HepG2 (cell line): ENCODE results near the gene HPDL. TPM values are rescaled to one million over a fixed set of nuclear protein-coding genes. Genes with fewer than 3 reads are reported as not detected.
A peak's percentile ranks its signal among the peaks of the same experiment; 100 is the strongest.

Experiments
- CHD2 ChIP-seq: IDR thresholded peaks from 2 replicates; pipeline ENCODE4 v1.6.1; 2011; ENCODE audit warnings: low read depth, low read length, improper control_type of control experiment
- CREB1 ChIP-seq, 2 experiments: fragments of 450-650 bp in 1 of 2; IDR thresholded peaks; 2 replicates each; pipeline ENCODE4 v1.6.1; 2016 to 2017; ENCODE audit warnings: control low read depth in 1 of 2, mild to moderate bottlenecking in 1 of 2, missing compliant biosample characterization in 1 of 2, missing genetic modification characterization in 1 of 2
- DDIT3 ChIP-seq: sonication (generic); formaldehyde crosslinking; IDR thresholded peaks from 2 replicates; pipeline ENCODE4 v1.4.0; 2020; ENCODE audit warnings: mild to moderate bottlenecking, missing genetic modification reagents
- EP300 ChIP-seq, 3 experiments: sonication (generic) in 1 of 3; formaldehyde crosslinking in 1 of 3; IDR thresholded peaks; 2 replicates each; pipeline versions ENCODE4 v1.5.1 to v1.6.1; 2011 to 2020; ENCODE audit warnings: low read depth in 2 of 3, low read length in 2 of 3, borderline replicate concordance in 1 of 3, improper control_type of control experiment in 1 of 3, mild to moderate bottlenecking in 1 of 3, missing genetic modification reagents in 1 of 3, moderate library complexity in 1 of 3
- FOXA3 ChIP-seq: IDR thresholded peaks from 2 replicates; pipeline ENCODE4 v1.6.1; 2016; ENCODE audit warnings: missing genetic modification reagents, missing compliant biosample characterization
- HNF1A ChIP-seq, 2 experiments: sonication (generic) in 1 of 2; formaldehyde crosslinking in 1 of 2; IDR thresholded peaks; 2 replicates each; pipeline versions ENCODE4 v1.4.0 to v1.6.1; 2016 to 2020; ENCODE audit warnings: borderline replicate concordance in 1 of 2, low read depth in 1 of 2, mild to moderate bottlenecking in 1 of 2, missing genetic modification reagents in 1 of 2
- MXI1 ChIP-seq: IDR thresholded peaks from 3 replicates; pipeline ENCODE4 v1.6.1; 2012; ENCODE audit warnings: low read depth, low read length, inconsistent platforms, borderline replicate concordance
- POLR2A ChIP-seq, 2 experiments: IDR thresholded peaks; 2 replicates each; pipeline ENCODE4 v1.6.1; 2011; ENCODE audit warnings: low read depth in 2 of 2, low read length in 2 of 2, mild to moderate bottlenecking in 1 of 2, moderate library complexity in 1 of 2; ENCODE audit not compliant: insufficient read depth in 1 of 2
- SOX13 ChIP-seq, 3 experiments: fragments of 450-650 bp in 1 of 3; sonication (generic) in 1 of 3; formaldehyde crosslinking in 1 of 3; IDR thresholded peaks in 2 of 3; conservative IDR thresholded peaks in 1 of 3; 2 replicates each; pipeline versions ENCODE4 v1.5.0 to v1.6.1; 2016 to 2020; ENCODE audit warnings: antibody characterized with exemption in 1 of 3, mild to moderate bottlenecking in 1 of 3, missing compliant biosample characterization in 1 of 3, missing genetic modification reagents in 1 of 3, moderate library complexity in 1 of 3
- SOX6 ChIP-seq, 2 experiments: fragments of 450-650 bp in 1 of 2; sonication (generic) in 1 of 2; formaldehyde crosslinking in 1 of 2; IDR thresholded peaks; 2 replicates each; pipeline versions ENCODE4 v1.4.0 to v1.6.1; 2017 to 2020; ENCODE audit warnings: antibody characterized with exemption in 1 of 2, mild to moderate bottlenecking in 1 of 2, missing genetic modification reagents in 1 of 2
- ZFP82 ChIP-seq: sonication (generic); formaldehyde crosslinking; IDR thresholded peaks from 2 replicates; pipeline ENCODE4 v1.5.1; 2020; ENCODE audit warnings: mild to moderate bottlenecking, missing genetic modification reagents, borderline replicate concordance
- ZNF18 ChIP-seq: sonication (generic); formaldehyde crosslinking; IDR thresholded peaks from 2 replicates; pipeline ENCODE4 v1.8.0; 2022; ENCODE audit warnings: mild to moderate bottlenecking, missing genetic modification reagents; ENCODE audit not compliant: insufficient replicate concordance
- ZNF33B ChIP-seq: sonication (generic); formaldehyde crosslinking; IDR thresholded peaks from 2 replicates; pipeline ENCODE4 v1.5.1; 2020; ENCODE audit warnings: mild to moderate bottlenecking, missing genetic modification reagents
- ZNF414 ChIP-seq: sonication (generic); formaldehyde crosslinking; IDR thresholded peaks from 2 replicates; pipeline ENCODE4 v1.5.0; 2020; ENCODE audit warnings: missing genetic modification reagents
- ZNF484 ChIP-seq: sonication (generic); formaldehyde crosslinking; IDR thresholded peaks from 2 replicates; pipeline ENCODE4 v1.5.1; 2020; ENCODE audit warnings: mild to moderate bottlenecking, low read depth, missing genetic modification reagents, borderline replicate concordance
- ZNF770 ChIP-seq: sonication (generic); formaldehyde crosslinking; IDR thresholded peaks from 2 replicates; pipeline ENCODE4 v1.5.0; 2020; ENCODE audit warnings: mild to moderate bottlenecking, missing genetic modification reagents
- polyA plus RNA-seq, 8 experiments: library from polyadenylated mRNA; depleted of rRNA in 3 of 8; stranded (reverse) in 7 of 8; unstranded in 1 of 8; fragments of >200 nt; fragmentation: Illumina TruSeq in 4 of 8; extraction: Trizol in 4 of 8; gene quantifications; 2 replicates each; pipeline versions ENCODE4 v1.2.1 to v1.2.3, GENCODE V29; 2011 to 2016; ENCODE audit warnings: low read depth in 4 of 8, missing spikeins in 1 of 8, mixed read lengths in 1 of 8; ENCODE audit not compliant: insufficient read depth in 1 of 8
- total RNA-seq, 5 experiments: library from RNA; depleted of rRNA; stranded (reverse); fragments of >200 nt; fragmentation: Illumina TruSeq; extraction: Trizol; gene quantifications; 2 replicates each; pipeline ENCODE4 v1.2.3, GENCODE V29; 2016; ENCODE audit warnings: low read depth in 1 of 5

The HPDL gene
- total and polyA plus RNA-seq, 2 of the 13 experiments (the other 11 are each of a cell fraction or from before 2014, with no cell fraction given), result not detected

GRCh38 chr1:45297666-45298356, 28.9 kb upstream of the HPDL start (continued):
- TF ChIP-seq ZNF414 (CRISPR knock-in tag) (no peak), EP300 (IDR thresholded peaks at IDR 0.05; ENCODE audit: low read depth in 2 of 2, low read length in 2 of 2) (peak; percentile 62 to 77; a peak in 2 of 4 replicates), EP300 (CRISPR knock-in tag; IDR thresholded peaks at IDR 0.05; ENCODE audit: borderline replicate concordance) (0 out of 2 replicates have a peak, but pooled peaks have one; percentile 25), ZNF484 (CRISPR knock-in tag) (no peak), ZNF18 (CRISPR knock-in tag) (peak; percentile 89), CHD2 (0 out of 2 replicates have a peak, but pooled peaks have one; percentile 35), SOX13 (IDR thresholded peaks at IDR 0.05) (no peak), SOX13 (CRISPR knock-in tag; conservative IDR thresholded peaks at IDR 0.05 in 1 of 2, IDR thresholded peaks at IDR 0.05 in 1 of 2) (peak in 1 of 2 experiments; percentile 43; a peak in 2 of 4 replicates), POLR2A (IDR thresholded peaks at IDR 0.05; ENCODE audit: insufficient read depth in 1 of 2, low read depth in 2 of 2, low read length in 2 of 2) (peak in 1 of 2 experiments; percentile 53; a peak in 2 of 4 replicates), CREB1 (IDR thresholded peaks at IDR 0.05) (no peak), CREB1 (CRISPR knock-in tag; IDR thresholded peaks at IDR 0.05) (peak; percentile 55; the same call in 1 of the 2 replicates), ZNF33B (no peak), MXI1 (0 out of 3 replicates have a peak, but pooled peaks have one; percentile 16), ZFP82 (0 out of 2 replicates have a peak, but pooled peaks have one; percentile 37), SOX6 (IDR thresholded peaks at IDR 0.05) (no peak), SOX6 (CRISPR knock-in tag; IDR thresholded peaks at IDR 0.05) (peak; percentile 83), ZNF770 (CRISPR knock-in tag) (peak; percentile 73), HNF1A (IDR thresholded peaks at IDR 0.05; ENCODE audit: low read depth) (no peak), HNF1A (CRISPR knock-in tag; IDR thresholded peaks at IDR 0.05; ENCODE audit: borderline replicate concordance) (peak; percentile 31; the same call in 1 of the 2 replicates), DDIT3 (CRISPR knock-in tag) (no peak), FOXA3 (peak; percentile 83)
